SW 1271 (cell line): ENCODE measurements around the gene KCTD15.

ENCODE experiments used
- DNase-seq, 2 experiments: peaks; one replicate each; lab custom pipeline; 2025; lab: John Stamatoyannopoulos, UW

Gene KCTD15

DNA sequence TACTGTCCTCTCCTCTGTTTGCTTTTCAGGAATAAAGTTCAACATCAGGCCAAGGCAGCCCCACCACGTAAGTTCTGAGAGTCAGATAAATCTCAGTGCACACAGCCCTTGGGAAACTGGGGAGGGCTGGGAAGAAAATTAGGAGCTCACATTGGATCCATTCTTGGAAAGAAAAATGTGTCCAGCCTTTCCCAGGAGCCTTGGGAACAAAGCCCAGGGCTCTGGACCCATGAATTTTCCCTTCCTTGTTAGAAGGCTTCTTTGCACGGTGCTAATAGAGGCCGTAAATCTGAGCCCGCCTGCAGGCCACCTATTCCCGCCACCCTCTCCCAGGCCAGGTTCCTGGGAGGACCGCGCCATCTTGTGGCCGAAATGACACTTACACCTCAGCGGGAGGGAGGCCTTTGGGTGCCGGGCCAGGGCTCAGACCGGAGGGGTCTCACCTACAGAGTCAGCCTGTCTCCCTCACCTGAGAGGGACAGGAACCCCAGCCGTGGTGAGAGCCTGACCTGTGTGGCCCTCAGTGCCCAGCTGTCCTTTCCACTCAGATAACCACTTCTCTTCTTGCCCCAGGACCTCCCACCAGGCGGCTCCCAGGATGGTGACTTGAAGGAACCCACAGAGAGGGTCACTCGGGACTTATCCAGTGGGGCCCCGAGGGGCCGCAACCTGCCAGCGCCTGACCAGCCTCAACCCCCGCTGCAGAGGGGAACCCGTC, 25.1 kb upstream of the KCTD15 start:
- DNase-seq = peak in 1 of 2 experiments; percentile 4

GRCh38 chr19:33772102-33772857, 24.4 kb upstream of the KCTD15 start:
- no peak for DNase-seq

GRCh38 chr19:33772858-33773180, 23.9 kb upstream of the KCTD15 start:
- no peak for DNase-seq

DNA sequence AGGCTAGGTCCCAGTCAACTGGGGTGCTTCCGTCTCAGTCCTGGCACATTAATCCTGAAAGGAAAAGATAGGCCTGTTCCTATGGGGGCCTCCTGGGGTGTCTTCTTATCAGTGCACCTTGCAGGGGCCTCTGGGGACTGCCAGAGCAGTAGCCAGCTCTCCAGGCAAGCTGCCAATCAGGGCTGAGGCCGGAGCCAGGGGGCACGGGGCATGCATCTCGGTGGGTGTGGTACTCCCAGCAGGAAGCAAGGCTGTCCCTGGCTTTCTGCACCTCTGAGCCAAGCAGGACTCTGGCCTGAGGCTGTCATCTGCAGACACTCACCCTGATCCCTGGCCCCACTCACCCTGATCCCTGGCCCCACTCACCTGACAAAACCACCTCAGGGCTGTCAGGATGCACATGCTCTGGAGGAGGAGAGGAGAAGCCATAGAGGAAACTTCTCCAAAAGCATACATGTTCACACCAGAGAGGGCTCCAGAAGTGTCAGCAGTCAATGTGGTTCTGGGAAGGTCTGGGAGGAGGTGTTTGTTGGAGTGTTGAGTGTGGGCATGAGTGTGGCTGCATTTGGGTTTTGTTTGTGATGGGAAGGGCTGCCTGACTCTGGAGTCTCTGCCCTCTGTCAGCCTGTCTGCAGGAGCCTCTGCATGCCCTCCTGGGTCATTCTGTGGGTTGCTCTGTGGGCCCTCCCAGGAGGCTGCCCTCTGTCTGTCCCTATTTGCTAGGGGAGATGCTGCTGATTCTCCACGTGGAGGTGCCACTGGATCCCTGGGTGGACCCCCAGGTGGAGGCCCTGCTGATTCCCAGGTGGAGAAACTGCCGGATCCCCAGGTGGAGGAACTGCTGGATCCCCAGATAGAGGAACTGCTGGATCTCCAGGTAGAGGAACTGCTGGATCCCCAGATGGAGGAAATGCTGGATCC, 22.7 kb upstream of the KCTD15 start:
- DNase-seq = no peak

- no peak for DNase-seq
Measured at GRCh38 chr19:33774751-33775150, 21.9 kb upstream of the KCTD15 start.

- no peak for DNase-seq
Measured at GRCh38 chr19:33775731-33776487, 20.8 kb upstream of the KCTD15 start.

DNA sequence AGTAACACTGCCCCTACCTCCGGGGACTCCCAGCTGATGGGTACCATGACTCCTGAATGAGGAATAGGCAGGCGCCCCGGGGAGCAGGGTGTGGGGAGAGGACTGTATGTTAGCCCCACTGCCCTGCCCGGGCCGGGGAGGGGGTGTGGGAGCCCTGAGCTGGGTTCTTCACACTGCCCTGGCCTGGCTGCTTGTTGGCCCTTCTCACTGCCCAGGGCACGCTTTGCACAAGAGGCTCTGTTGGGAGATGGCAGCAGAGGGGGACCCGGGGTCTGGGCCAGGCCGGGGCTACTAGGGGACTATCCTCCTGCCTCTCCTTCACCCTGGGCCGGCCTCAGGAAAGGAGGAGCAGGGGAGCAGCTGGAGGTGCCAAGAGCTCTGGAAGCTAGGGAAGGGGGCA, 19.3 kb upstream of the KCTD15 start:
- no peak for DNase-seq

DNA sequence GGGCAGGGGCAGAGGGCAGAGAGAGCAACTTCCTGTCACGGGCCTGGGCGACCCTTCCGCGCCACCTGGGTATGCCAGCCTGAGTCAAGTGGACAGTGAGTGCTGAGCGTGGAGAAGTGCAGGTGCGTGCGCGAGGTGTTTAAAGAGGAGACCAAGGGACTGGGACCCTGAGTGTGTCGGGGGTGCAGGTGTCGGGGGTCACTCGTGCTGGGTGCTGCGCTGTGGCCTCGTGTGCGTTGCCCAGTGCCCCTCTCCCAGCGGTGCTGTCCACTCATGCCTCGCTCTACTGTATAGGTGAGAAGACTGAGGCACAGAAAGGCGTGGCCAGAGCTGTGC, 18.9 kb upstream of the KCTD15 start:
- no peak for DNase-seq

GRCh38 chr19:33778089-33778791, 18.4 kb upstream of the KCTD15 start:
- DNase-seq = peak in 1 of 2 experiments; percentile 57

DNA sequence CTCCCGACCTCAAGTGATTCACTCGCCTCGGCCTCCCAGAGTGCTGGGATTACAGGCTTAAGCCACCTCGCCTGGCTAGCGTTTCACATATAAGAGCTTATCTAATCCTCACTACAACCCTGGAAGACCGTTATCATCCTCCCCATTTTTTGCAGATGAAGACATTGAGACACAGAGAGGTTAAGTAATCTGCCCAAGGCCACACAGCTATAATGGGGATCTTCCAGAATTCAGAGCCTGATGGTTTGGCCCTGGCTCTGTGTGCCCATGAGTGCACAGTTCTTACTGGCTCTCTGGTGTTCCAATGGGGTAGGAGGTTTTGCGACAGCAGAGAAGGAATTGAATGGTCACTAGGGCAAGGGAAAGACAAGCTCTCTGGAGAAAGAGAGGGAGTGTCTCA, 16.8 kb upstream of the KCTD15 start:
- no peak for DNase-seq

GRCh38 chr19:33780251-33780650, 16.4 kb upstream of the KCTD15 start:
- no peak for DNase-seq

DNA sequence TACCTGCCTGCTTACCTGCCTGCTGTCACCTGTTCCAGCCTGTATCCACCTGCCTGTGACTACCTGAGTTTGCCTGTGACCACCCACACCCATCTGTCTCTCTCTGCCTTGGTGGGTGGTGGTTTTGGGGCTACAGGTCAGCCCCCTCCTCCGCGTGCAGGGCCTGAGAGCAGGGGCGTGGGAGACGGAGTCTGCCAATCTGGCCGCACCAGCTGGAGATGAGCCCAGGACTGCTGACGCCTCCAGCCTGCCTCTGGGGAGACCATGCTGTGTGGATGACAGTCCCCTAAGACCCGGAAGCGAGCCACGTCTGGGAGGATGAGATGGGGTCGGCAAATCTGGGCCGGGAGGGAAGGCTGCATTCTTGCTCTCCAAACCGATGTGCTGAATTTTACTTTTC, 15.9 kb upstream of the KCTD15 start:
- DNase-seq = no peak

DNA sequence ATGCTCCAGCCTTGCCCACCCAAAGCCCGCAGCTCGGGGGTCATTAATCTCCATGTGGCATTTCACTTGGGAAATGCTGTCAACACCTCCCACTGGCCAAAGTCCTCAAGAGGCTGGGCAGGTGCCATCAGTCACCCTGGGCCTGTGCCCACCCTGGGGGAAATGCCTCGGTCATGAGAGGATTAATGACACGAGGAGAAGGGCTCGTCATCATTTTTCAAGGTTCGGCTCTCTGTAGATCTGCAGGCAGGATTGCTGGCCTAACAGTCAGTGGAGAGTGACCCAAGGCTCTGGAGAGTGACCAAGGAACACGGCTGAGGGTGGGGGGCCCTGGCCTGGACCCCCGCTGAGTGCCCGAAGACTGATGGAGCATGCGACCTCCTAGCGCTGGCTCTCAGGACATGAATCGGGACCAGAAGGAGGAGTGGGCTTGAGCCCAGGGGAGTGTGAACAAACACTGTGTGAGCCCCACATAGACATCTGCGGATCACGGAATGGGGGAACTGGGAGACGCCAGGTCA, 15.2 kb upstream of the KCTD15 start:
- no peak for DNase-seq

- no peak for DNase-seq
Measured at GRCh38 chr19:33781996-33782395, 14.7 kb upstream of the KCTD15 start.

- DNase-seq = no peak
Measured at GRCh38 chr19:33784432-33784831, 12.2 kb upstream of the KCTD15 start.

DNA sequence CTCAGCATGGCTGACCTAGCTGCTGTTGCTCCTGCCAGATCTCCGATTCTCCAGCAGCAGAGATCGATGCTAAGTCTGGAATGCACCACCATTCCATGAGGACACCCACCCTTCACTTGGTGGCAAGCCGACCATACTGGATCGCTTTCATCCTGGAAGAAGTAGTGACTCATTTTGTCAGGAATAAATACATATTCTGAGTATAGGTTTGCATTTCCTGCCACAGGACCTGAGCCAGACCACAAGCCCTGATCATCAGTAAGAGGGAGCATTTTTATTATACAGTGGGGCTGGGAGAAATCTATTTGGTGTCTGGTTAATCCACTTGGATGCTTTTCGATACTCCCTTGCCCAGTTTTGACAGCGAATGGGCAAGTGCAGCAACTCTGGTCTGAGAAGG, 10.9 kb upstream of the KCTD15 start:
- DNase-seq = no peak

GRCh38 chr19:33788676-33789075, 8.0 kb upstream of the KCTD15 start:
- no peak for DNase-seq

GRCh38 chr19:33789344-33789743, 7.3 kb upstream of the KCTD15 start:
- DNase-seq = no peak

DNA sequence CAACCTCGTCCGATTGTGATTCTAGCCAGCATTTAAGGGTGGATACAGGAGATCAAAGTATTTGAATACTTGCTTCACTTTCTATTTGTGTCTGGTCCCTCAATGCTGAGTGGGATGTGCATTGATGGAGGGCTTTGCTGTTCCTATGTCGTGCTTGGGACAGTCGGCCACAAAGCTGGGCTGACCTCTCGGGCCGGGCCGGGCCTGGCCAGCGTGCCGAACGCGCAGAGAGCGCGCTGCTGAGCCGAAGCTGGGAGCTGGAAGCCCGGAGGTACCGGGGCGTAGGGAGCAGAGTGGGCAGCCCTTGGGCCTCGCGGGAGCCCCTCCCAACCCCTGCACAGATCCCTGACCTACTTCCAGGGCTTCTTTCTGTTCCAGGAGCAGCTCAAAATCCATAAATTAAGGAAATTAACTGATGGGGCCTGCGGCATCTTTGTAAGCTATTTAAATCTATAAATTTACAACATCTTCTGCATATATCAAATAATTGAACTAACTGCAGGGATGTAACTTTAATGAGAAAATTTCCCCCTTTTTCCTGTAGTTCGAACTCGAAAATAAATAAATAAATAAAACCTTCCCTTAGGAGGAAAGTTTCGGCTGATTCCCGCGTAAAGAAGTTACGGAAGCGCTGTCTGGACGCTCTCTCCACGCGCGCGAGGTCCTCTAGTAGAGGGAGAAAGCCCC, 1.8 kb upstream of the KCTD15 start:
- peak in 1 of 2 experiments; percentile 43 for DNase-seq

- DNase-seq = peak; percentile 35 to 72
Measured at GRCh38 chr19:33795370-33796163, 1.1 kb upstream of the KCTD15 start.
